Neutrophil (primary cell): ENCODE measurements around the gene RMDN3.

ENCODE experiments used
- H3K27ac ChIP-seq: fragments of 200-600 bp; sonication (generic); 2 replicates; pipeline ENCODE4 v1.5.1; 2016; ENCODE audit warnings: mild to moderate bottlenecking, moderate library complexity
- H3K27me3 ChIP-seq: fragments of 200-600 bp; sonication (generic); 2 replicates; pipeline ENCODE4 v1.6.0; 2016; ENCODE audit warnings: mild to moderate bottlenecking
- H3K36me3 ChIP-seq: fragments of 200-600 bp; sonication (generic); 2 replicates; pipeline ENCODE4 v1.5.1; 2017
- H3K4me1 ChIP-seq, 2 experiments: fragments of 200-600 bp in 1 of 2; sonication (generic) in 1 of 2; 1 replicate in 1 of 2; 2 replicates in 1 of 2; pipeline versions ENCODE4 v1.5.1 to v1.6.1; 2013 to 2016; ENCODE audit warnings: low read depth in 1 of 2, low read length in 1 of 2, mild to moderate bottlenecking in 1 of 2, moderate library complexity in 1 of 2; ENCODE audit not compliant: control insufficient read depth in 1 of 2, insufficient read depth in 1 of 2
- H3K4me3 ChIP-seq, 2 experiments: fragments of 200-600 bp in 1 of 2; sonication (generic) in 1 of 2; 1 replicate in 1 of 2; 2 replicates in 1 of 2; pipeline ENCODE4 v1.5.1; 2013 to 2016; ENCODE audit warnings: low read depth in 1 of 2, low read length in 1 of 2, mild to moderate bottlenecking in 1 of 2, moderate library complexity in 1 of 2
- H3K9me3 ChIP-seq: fragments of 200-600 bp; sonication (generic); 2 replicates; pipeline ENCODE4 v1.5.1; 2016
- TF ChIP-seq, protein P1 (sequence below): fragments of 200-600 bp; sonication (generic); IDR thresholded peaks from 2 replicates; pipeline ENCODE4 v1.5.1; 2016; ENCODE audit warnings: antibody characterized with exemption

RMDN3 gene, protein sequence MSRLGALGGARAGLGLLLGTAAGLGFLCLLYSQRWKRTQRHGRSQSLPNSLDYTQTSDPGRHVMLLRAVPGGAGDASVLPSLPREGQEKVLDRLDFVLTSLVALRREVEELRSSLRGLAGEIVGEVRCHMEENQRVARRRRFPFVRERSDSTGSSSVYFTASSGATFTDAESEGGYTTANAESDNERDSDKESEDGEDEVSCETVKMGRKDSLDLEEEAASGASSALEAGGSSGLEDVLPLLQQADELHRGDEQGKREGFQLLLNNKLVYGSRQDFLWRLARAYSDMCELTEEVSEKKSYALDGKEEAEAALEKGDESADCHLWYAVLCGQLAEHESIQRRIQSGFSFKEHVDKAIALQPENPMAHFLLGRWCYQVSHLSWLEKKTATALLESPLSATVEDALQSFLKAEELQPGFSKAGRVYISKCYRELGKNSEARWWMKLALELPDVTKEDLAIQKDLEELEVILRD

DNA sequence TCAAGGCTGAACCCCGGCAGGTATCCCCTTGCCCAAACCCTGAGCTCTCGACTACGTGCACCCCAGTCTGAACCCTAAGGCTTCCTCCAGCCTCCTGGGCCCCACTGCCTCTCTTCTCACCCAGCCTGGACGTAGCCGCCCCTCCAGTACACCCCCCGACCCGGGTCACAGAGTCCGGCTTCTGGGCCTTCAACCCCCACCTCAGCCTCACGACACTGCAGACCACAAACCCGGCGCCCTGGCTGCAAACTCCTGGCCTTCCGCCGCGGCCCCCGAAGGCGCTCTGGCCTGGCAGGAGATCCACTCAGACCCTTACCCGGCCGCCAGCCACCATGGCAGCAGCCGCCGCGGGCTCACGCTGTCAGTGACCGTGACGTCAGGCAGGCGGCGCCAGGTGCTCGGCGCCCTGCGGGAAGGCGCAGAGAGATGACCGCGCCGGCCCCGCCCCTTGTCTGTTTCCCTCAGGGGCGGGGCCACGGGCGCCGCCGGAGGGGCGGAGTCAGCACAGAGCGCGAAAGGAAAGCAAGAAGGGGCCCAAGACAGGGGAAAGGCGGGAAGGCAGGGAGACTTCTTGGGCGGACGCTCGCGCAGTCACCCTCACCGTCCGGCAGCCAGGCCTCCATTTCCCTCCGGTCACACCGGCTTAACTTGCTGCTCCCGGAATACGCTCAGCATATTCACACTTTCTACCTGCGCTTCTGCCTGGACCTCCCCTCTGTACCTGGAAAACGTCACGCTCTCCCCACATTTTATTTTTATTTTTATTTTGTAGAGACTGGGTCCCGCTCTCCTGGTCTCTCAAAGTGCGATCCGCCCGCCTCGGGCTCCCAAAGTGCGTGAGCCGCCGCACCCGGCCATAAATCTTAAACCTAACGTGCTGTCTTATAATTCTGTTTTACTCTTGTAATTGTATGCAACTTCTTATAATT lies at the start of gene RMDN3:
Gene RMDN3, minus strand, starts transcription at position 372 of the 929 bp plus-strand sequence. CDS start 471 bp downstream, outside the sequence.
- Histone ChIP-seq H3K9me3 (no peaks in the 10 kb centered on the region), H3K27ac (peak within 1 kb of the TSS; percentile 52), H3K36me3 (peaks cover 14% of the 10 kb centered on the region), H3K27me3 (no peaks in the 10 kb centered on the region), H3K4me1 (peaks cover 16% of the 10 kb centered on the region in 2 experiments), H3K4me3 (peak within 1 kb of the TSS; percentile 68 to 82)
- TF ChIP-seq, protein P1, sequence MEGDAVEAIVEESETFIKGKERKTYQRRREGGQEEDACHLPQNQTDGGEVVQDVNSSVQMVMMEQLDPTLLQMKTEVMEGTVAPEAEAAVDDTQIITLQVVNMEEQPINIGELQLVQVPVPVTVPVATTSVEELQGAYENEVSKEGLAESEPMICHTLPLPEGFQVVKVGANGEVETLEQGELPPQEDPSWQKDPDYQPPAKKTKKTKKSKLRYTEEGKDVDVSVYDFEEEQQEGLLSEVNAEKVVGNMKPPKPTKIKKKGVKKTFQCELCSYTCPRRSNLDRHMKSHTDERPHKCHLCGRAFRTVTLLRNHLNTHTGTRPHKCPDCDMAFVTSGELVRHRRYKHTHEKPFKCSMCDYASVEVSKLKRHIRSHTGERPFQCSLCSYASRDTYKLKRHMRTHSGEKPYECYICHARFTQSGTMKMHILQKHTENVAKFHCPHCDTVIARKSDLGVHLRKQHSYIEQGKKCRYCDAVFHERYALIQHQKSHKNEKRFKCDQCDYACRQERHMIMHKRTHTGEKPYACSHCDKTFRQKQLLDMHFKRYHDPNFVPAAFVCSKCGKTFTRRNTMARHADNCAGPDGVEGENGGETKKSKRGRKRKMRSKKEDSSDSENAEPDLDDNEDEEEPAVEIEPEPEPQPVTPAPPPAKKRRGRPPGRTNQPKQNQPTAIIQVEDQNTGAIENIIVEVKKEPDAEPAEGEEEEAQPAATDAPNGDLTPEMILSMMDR, result peak; percentile 49

DNA sequence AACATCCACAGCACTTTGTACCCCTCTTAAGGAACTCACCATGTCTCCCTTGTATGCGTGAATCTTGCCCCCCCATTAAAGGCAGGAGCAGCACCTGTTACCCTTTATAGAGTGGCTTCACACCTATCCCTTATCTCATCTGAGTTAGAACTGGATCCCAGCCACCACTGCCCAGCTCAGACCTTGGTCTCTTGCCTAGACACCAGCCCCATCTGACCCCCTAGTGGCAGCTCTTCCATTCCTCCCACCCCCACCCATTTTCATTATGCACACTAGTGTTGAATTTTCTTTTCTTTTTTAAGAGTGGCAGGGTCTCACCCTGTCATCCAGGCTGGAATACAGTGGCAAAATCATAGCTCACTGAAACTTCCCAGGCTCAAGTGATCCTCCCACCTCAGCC lies 48.6 kb upstream of the RMDN3 start:
- H3K36me3 ChIP-seq, result no peaks in the 10 kb centered on the region
- no peak overlapping the region for H3K27ac ChIP-seq
- TF ChIP-seq, protein P1, result no peak
- no peak overlapping the region for H3K4me3 ChIP-seq
- H3K9me3 ChIP-seq, result no peaks in the 10 kb centered on the region
- peaks cover 15 to 16% of the 10 kb centered on the region in 2 experiments for H3K4me1 ChIP-seq
- H3K27me3 ChIP-seq, result no peaks in the 10 kb centered on the region

DNA sequence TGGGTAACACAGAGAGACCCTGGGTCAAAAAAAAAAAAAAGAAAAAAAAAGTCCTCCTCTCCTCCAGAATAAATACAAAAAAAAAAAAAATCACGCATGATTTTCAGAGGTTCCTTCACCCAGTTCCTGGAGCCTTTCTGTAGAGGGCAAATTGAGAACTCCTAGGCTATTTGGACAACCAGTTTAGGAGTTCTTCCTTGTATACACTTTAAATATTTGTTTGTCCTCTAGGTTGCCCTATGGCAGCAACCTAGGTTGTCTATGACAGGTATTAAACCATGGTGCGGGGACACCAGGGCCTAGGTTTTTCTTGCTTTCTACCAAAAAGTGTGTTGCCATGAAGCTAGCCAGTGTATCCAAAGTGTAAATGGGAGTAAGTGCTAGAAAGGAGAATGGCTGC lies 48.0 kb upstream of the RMDN3 start:
- H3K27ac ChIP-seq, result no peak overlapping the region
- no peak overlapping the region for H3K4me3 ChIP-seq
- H3K4me1 ChIP-seq, result peaks cover 12 to 13% of the 10 kb centered on the region in 2 experiments
- H3K36me3 ChIP-seq, result no peaks in the 10 kb centered on the region
- no peaks in the 10 kb centered on the region for H3K9me3 ChIP-seq
- H3K27me3 ChIP-seq, result no peaks in the 10 kb centered on the region
- TF ChIP-seq, protein P1, result no peak

DNA sequence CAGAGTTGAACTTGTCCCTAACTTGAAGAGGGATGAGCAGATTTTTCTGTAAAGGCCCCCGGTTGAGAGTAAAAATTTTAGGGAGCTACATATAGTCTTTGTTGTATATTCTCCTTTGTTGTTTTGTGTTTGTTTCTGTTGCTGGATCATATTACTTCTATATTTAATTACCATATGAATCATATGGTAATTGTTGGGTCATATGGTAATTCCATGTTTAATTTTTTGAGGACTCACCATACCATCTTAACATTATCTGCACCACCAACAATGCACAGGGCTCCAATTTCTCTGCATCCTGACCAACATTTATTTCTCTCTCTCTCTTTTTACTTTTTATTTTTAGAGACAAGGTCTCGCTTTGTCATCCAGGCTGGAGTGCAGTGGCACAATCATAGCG lies 44.5 kb upstream of the RMDN3 start:
- TF ChIP-seq, protein P1, result no peak
- Histone ChIP-seq H3K4me3 (no peak overlapping the region), H3K4me1 (peaks cover 7% of the 10 kb centered on the region in 2 experiments), H3K9me3 (no peaks in the 10 kb centered on the region), H3K27ac (no peak overlapping the region), H3K36me3 (no peaks in the 10 kb centered on the region), H3K27me3 (no peaks in the 10 kb centered on the region)

GRCh38 chr15:40796512-40796911 lies 41.5 kb upstream of the RMDN3 start:
- H3K4me3 ChIP-seq, result no peak overlapping the region
- H3K9me3 ChIP-seq, result no peaks in the 10 kb centered on the region
- no peaks in the 10 kb centered on the region for H3K27me3 ChIP-seq
- no peak overlapping the region for H3K27ac ChIP-seq
- H3K4me1 ChIP-seq, result peaks cover 7% of the 10 kb centered on the region in 2 experiments
- no peaks in the 10 kb centered on the region for H3K36me3 ChIP-seq
- TF ChIP-seq, protein P1, result no peak
